Activated CD8-positive, alpha-beta memory T cell treated with anti-CD3 and anti-CD28 coated beads for 36 hours (primary cell): ENCODE results near the gene ITGB3. TPM values are rescaled to one million over a fixed set of nuclear protein-coding genes. Genes with fewer than 3 reads are reported as not detected.

Experiments
- CTCF ChIA-PET: fragments of 350-600 bp; sonication (Branson Sonifier 250); formaldehyde crosslinking; loops from one replicate; lab custom pipeline; 2021; ENCODE audit warnings: antibody characterized with exemption; lab: Charles Lee
- POLR2A ChIA-PET: fragments of 350-600 bp; sonication (Branson Sonifier 250); formaldehyde crosslinking; loops from one replicate; lab custom pipeline; 2021; ENCODE audit warnings: antibody characterized with exemption; lab: Charles Lee
- total RNA-seq, 2 experiments: library from RNA; stranded (reverse); gene quantifications; one replicate each; pipeline ENCODE4 v1.2.3, GENCODE V29; 2021

The ITGB3 gene
- total RNA-seq, 2 experiments from 2014 or later, result 0.04 TPM; not detected in 1

DNA sequence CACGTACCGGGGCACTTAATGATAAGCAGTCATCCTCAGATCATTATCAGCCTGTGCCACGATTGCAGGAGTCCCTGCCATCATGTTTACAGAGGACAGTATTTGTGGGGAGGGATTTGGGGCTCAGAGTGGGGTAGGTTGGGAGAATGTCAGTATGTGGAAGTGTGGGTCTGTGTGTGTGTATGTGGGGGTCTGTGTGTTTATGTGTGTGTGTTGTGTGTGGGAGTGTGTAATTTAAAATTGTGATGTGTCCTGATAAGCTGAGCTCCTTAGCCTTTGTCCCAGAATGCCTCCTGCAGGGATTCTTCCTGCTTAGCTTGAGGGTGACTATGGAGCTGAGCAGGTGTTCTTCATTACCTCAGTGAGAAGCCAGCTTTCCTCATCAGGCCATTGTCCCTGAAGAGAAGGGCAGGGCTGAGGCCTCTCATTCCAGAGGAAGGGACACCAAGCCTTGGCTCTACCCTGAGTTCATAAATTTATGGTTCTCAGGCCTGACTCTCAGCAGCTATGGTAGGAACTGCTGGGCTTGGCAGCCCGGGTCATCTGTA lies 56.6 kb downstream of the ITGB3 start:
- ChIA-PET CTCF (no interaction called here), POLR2A (no interaction called here)

DNA sequence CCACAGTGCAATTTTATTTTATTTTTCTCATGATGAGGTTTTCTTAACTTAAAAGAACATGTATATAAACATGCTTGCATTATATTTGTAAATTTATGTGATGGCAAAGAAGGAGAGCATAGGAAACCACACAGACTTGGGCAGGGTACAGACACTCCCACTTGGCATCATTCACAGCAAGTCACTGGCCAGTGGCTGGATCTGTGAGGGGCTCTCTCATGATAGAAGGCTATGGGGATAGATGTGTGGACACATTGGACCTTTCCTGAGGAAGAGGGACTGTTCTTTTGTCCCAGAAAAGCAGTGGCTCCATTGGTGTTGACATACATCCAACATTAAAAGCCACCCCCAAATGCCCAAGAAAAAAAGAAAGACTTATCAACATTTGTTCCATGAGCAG lies 57.8 kb downstream of the ITGB3 start:
- CTCF ChIA-PET, result no interaction called here
- POLR2A ChIA-PET, result no interaction called here

DNA sequence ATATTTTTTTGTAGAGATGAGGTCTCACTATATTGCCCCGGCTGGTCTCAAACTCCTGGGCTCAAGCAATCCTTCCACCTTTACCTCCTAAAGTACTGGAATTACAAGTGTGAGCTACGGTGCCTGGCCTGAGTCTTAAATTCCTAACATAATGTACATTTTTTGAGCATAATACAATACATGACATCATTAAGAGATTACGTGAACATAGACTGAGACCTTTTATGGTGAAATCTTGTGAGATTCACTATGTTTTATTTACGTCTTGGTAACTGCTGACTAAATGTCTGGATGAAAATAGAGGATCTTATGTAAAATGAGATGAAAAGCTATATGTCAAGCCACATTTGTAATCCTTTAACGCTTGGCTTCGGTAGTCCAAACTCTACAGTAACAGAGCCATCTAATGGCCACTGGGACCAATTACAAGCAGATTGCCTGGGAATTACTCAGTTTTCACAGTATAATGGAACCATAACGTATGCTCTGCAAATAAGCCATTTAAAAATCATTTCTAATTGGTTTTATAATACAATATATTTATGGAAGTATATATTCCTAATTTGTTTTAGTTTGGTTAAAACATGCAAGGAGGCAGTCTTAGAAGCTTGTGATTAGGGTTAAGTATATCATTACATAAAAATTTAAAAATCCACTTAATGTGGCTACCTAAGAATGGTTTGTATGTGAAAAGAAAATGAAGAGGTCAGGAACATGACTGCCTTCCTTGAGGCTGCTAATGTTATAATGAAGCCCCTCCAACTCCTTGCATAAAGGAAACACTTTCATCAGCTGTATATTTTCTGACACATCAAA lies 62.0 kb downstream of the ITGB3 start:
- ChIA-PET POLR2A (interaction anchor here (1.5 kb wide), 1 partner anchor 8 kb away, joined by 3 read pairs; the partner anchor contains the start of gene EFCAB13), CTCF (interaction anchor here (0.7 to 3.5 kb wide), 9 partner anchors 8 to 373 kb away, joined by 3 to 16 read pairs (median 4); partner anchors contain the start of gene EFCAB13)

GRCh38 chr17:47316311-47316710 lies 62.7 kb downstream of the ITGB3 start:
- POLR2A ChIA-PET, result no interaction called here
- CTCF ChIA-PET, result interaction anchor here (1.0 to 3.5 kb wide), 4 partner anchors 8 to 133 kb away, joined by 3 to 16 read pairs (median 6); partner anchors contain the start of gene EFCAB13

DNA sequence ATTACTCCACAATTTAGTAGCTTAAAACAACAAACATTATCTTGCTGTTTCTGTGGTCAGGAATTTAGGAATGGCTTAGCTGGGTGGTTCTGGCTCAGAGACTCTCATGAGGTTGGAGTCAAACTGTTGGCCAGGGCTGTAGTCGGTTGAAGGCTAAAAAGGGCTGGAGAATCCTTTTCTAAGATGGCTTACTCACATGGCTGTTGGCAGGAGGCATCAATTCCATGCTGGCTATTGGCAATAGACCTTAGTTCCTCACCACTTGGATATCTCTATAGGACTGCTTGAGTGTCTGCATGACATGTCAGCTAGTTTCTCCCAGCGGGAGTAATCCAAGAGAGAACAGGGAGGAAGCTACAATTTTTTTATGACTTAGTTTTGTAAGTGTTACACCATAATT lies 63.5 kb downstream of the ITGB3 start:
- ChIA-PET CTCF (interaction anchor here (1.0 to 3.5 kb wide), 3 partner anchors 8 to 134 kb away, joined by 3 to 16 read pairs (median 3); no protein-coding TSS in a partner anchor), POLR2A (no interaction called here)

DNA sequence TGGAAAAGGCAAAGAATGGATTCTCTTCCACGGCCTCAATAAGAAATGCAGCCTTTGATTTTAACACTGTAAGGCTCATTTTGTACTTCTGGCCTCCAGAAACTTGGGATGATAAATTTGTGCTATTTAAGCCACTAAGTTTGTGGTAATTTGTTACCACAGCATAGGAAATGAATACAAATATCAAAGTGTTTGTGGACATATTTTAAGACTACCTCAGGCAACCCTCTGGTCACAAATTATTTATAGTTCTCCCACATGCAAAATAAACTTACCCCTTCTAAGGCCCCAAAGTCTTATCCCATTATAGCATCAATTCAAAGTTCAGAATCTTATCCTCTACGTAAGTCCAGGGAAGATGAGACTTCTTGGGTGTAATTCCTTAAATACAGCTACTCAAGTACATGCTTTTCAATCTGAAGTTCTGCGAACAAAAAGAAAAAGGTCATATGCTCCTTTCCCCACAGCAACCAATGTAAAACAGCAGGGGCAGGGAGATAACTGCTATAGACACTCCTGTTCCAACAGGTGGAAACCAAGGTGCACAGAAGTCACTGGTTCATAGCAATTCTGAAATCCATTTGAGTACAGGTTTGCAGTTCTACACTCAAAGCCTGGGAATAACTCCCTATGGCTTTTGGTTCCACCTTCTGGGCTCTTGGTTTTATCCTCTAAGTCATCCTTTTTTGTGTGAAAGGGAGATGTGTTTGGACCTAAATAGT lies 64.7 kb downstream of the ITGB3 start:
- POLR2A ChIA-PET, result no interaction called here
- CTCF ChIA-PET, result no interaction called here

- CTCF ChIA-PET, result no interaction called here
- POLR2A ChIA-PET, result no interaction called here
These were observed 67.4 kb downstream of the ITGB3 start for GRCh38 chr17:47320879-47321502.

DNA sequence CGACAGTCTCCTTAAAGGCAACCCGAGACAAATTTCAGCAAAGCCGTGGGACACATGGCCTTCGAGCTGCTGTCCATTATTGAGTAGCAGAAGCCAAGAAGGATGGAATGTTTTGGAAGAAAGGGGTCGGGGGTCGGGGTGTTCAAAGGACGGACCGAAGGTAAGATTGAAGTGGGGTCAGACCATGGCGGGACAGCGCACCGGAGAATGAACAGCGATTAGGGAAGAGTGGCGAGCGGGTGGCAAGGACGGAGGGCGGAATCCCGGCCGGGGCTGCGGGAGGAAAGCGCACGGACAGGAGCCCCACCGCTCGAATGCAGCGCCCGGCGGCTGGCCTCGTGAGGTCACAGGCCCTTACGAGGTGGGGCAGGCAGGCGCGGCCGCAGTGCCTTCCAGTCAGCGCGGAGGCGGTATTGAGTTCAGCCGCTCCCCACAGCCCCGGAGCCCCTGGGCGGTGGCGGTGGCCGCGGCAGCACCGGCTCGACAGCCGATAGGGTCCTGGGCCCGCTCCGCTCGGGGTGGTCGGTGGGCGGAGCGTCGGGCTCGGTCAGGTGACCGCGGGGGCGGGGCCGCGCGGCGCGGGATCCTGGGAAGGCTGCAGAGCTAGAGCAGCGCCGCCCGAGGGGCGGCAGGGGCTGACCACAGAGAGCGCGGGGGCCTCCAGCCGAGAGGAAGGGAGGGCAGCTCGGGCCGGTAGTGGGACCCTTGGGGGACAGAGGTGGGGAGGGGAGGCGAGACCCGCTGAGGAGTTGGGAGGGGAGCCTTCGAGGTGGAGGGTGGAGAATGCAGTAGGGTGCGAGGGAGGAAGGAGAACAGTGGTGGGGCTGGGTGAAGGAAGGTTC lies 70.0 kb downstream of the ITGB3 start, which contains the start of gene EFCAB13:
Gene EFCAB13 (plus strand): TSS at position 574 of the 842 bp plus-strand sequence. CDS start 4,399 bp downstream, outside the sequence.
- CTCF ChIA-PET, result interaction anchor here (1.1 to 1.5 kb wide), 2 partner anchors 8 to 10 kb away, joined by 3 to 4 read pairs; no protein-coding TSS in a partner anchor
- POLR2A ChIA-PET, result interaction anchor here (1.0 to 1.4 kb wide), 5 partner anchors 9 to 325 kb away, joined by 3 to 8 read pairs (median 4); partner anchors contain the start of gene MYL4

GRCh38 chr17:47324224-47325020 lies 70.8 kb downstream of the ITGB3 start:
- ChIA-PET POLR2A (interaction anchor here (1.0 to 1.4 kb wide), 4 partner anchors 10 to 325 kb away, joined by 3 to 8 read pairs (median 4); partner anchors contain the start of gene MYL4), CTCF (interaction anchor here (0.8 to 1.5 kb wide), 2 partner anchors 9 to 292 kb away, joined by 3 to 4 read pairs; no protein-coding TSS in a partner anchor)

DNA sequence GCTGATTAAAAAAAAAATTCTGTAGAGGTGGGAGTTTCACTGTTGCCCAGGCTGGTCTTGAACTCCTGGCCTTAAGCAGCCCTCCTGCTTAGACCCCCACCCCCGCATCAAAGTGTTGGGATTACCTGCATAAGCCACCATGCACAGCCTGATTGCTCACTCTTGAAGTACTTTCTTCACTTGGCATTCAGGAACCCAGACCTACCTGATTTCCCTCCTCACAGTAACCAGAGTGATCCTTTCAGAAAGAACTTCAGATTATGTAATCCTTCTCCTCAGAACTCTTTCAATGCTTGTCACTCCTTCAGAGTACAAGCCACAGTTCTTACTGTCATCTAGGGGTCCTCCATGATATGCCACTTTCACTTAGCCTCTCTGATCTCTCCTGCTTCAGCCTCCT lies 71.5 kb downstream of the ITGB3 start:
- ChIA-PET CTCF (interaction anchor here (0.8 to 1.2 kb wide), 2 partner anchors 8 to 291 kb away, joined by 3 read pairs; no protein-coding TSS in a partner anchor), POLR2A (no interaction called here)

- ChIA-PET POLR2A (no interaction called here), CTCF (no interaction called here)
These were observed 76.9 kb downstream of the ITGB3 start for GRCh38 chr17:47330548-47330947.

DNA sequence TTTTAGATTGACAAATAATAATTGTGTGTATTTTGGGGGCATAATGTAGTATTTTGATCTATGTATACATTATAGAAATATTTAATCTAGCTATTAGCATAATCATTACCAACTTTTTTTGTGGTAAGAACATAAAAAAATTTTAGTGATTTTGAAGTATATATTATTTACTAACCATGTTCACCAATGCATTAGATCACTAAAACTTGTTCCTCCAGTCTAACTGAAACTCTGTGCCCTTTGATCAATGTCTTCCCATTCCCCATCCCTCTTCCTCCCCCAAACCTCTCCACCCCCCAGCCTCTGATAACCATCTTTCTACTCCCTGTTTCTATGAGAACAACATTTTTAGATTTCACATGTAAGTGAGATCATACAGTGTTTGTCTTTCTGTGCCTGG lies 78.7 kb downstream of the ITGB3 start:
- ChIA-PET CTCF (no interaction called here), POLR2A (no interaction called here)

DNA sequence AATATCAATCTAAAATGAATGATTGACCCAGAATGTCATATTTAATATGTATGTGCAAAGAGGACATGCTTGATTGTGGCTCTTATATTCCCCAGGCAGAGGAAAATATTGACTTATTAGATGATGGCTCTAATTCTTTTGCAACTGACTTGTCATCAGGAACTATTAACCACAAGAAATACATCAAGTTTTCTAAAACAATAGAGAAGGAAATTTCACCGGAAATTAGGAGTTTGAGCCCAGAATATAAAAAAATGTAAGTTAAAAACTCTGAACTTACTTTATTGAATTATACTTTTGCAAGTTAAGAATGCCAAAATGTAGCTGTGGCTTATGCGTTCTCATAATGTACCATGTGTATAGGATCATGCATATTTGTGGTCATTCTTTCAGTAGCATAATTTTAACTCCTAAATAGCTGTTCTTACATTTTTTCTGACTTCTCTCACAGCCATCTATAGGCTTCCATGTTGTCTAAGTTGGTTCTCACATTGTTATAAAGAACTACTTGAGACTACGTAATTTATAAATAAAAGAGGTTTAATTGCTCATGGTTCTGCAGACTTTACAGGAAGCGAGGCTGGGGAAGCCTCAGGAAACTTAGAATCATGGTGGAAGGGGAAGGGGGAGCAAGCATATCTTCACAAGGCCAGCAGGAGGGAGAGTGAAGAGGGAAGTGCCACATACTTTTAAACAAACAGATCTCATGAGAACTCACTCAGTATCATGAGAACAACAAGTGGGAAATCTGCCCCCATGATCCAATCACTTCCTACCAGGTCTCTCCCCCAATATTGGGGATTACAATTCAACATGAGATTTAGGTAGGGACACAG lies 81.7 kb downstream of the ITGB3 start:
- POLR2A ChIA-PET, result no interaction called here
- CTCF ChIA-PET, result no interaction called here

- POLR2A ChIA-PET, result no interaction called here
- CTCF ChIA-PET, result no interaction called here
These were observed 84.4 kb downstream of the ITGB3 start for GRCh38 chr17:47338026-47338425.

DNA sequence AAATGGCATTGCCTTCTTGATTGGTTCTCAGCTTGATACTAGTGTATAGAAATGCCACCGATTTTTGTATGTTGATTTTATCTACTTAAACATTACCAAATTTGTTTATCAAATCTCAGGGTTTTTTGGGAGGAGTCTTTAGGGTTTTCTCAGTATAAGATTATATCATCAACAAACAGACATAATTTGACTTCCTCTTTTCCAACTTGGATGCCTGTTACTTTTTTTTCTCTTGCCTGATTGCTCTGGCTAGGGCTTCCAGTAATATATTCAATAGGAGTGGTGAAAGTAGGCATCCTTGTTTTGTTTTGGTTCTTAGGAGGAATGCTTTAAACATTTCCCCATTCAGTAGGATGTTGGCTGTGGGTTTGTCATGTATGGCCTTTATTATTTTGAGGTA lies 99.2 kb downstream of the ITGB3 start:
- POLR2A ChIA-PET, result no interaction called here

GRCh38 chr17:47358652-47359051 lies 105.0 kb downstream of the ITGB3 start:
- POLR2A ChIA-PET, result interaction anchor here (0.6 kb wide), 1 partner anchor 13 kb away, joined by 13 read pairs; no protein-coding TSS in a partner anchor
- CTCF ChIA-PET, result no interaction called here

More for the DNA sequence above, 99.2 kb downstream of the ITGB3 start:
- CTCF ChIA-PET, result interaction anchor here (0.5 kb wide), 1 partner anchor 589 kb away, joined by 3 read pairs; no protein-coding TSS in a partner anchor
